K562 (cell line): ENCODE results near the gene AK4. TPM values are rescaled to one million over a fixed set of nuclear protein-coding genes. Genes with fewer than 3 reads are reported as not detected.

ENCODE experiments used
- ATAC-seq: fragments of 200-7000 bp; cut with Tn5 transposase; 3 replicates; pipeline ENCODE4 v1.9.1; 2020; ENCODE audit warnings: moderate library complexity
- BruUV-seq: library from RNA; stranded (reverse); fragments of 400-500 nt; replicated peaks from 2 replicates; lab custom pipeline; 2021; lab: Mats Ljungman, UMichigan
- CTCF ChIA-PET: fragments of 300-600 bp; formaldehyde crosslinking; extraction: SDS; loops from one replicate; lab custom pipeline; 2021; ENCODE audit warnings: low intra/inter-chr PET ratio; lab: Yijun Ruan, JAX
- POLR2A ChIA-PET: fragments of 300-600, 350-650 bp; sonication (Branson Sonifier 250); formaldehyde crosslinking; extraction: SDS; loops from one replicate; lab custom pipeline; 2021; ENCODE audit warnings: antibody characterized with exemption, inconsistent platforms; lab: Yijun Ruan, JAX
- DNase-seq, 4 experiments: peaks; one replicate each; pipeline versions ENCODE4 v3.0.0 to v3.0.0-alpha.2; 2011 to 2018; ENCODE audit warnings: low spot score in 3 of 4, mixed read lengths in 3 of 4; ENCODE audit errors: extremely low read depth in 1 of 4
- FAIRE-seq: peaks from 2 replicates; lab custom pipeline; 2011; peaks lifted over from hg19 to GRCh38; lab: Jason Lieb, UNC
- H2AFZ ChIP-seq: 2 replicates; pipeline ENCODE4 v1.6.0; 2011; ENCODE audit warnings: low read depth, low read length, control low read depth, inconsistent platforms
- H3K27ac ChIP-seq: fragments of 200-600 bp; 3 replicates; pipeline ENCODE4 v1.8.0; 2011; ENCODE audit warnings: low read depth, mild to moderate bottlenecking, control low read depth, inconsistent platforms, low read length, moderate library complexity, mixed read lengths; ENCODE audit errors: extremely low read depth
- H3K27me3 ChIP-seq, 2 experiments: fragments of 300-600 bp in 1 of 2; 2 replicates in 1 of 2; 3 replicates in 1 of 2; pipeline versions ENCODE4 v1.6.0 to v1.8.0; 2011; ENCODE audit warnings: inconsistent platforms in 2 of 2, low read length in 2 of 2, mild to moderate bottlenecking in 1 of 2, mixed read lengths in 1 of 2, moderate library complexity in 1 of 2; ENCODE audit not compliant: control insufficient read depth in 2 of 2, insufficient read depth in 2 of 2
- H3K36me3 ChIP-seq: fragments of 300-600 bp; 3 replicates; pipeline ENCODE4 v1.8.0; 2011; ENCODE audit warnings: mild to moderate bottlenecking, low read length, inconsistent platforms; ENCODE audit not compliant: control insufficient read depth, insufficient read depth
- H3K4me1 ChIP-seq, 2 experiments: fragments of 200-600 bp in 1 of 2; replicated peaks in 1 of 2; 2 replicates in 1 of 2; 3 replicates in 1 of 2; pipeline versions ENCODE4 v1.5.1 to v1.8.0; 2011; ENCODE audit warnings: inconsistent platforms in 2 of 2, low read length in 2 of 2, mild to moderate bottlenecking in 1 of 2, mixed read lengths in 1 of 2, moderate library complexity in 1 of 2; ENCODE audit not compliant: control insufficient read depth in 2 of 2, insufficient read depth in 2 of 2
- H3K4me2 ChIP-seq: 2 replicates; pipeline ENCODE4 v1.6.1; 2011; ENCODE audit warnings: low read length, control low read depth, inconsistent platforms, mixed read lengths; ENCODE audit not compliant: insufficient read depth
- H3K4me3 ChIP-seq: fragments of 200-600 bp; sonication (generic), shearing (Covaris generic); 2 replicates; pipeline ENCODE4 v1.5.1; 2016; ENCODE audit warnings: control low read depth, inconsistent platforms
- H3K79me2 ChIP-seq: fragments of 200-600 bp; 3 replicates; pipeline ENCODE4 v1.8.0; 2011; ENCODE audit warnings: low read length, inconsistent platforms; ENCODE audit not compliant: control insufficient read depth, insufficient read depth
- H3K9ac ChIP-seq, 2 experiments: 2 replicates each; pipeline versions ENCODE4 v1.6.0 to v1.6.1; 2011; ENCODE audit warnings: low read depth in 2 of 2, low read length in 2 of 2, control low read depth in 1 of 2, inconsistent platforms in 1 of 2, mild to moderate bottlenecking in 1 of 2, mixed read lengths in 1 of 2; ENCODE audit not compliant: insufficient read depth in 1 of 2
- H3K9me1 ChIP-seq: one replicate; pipeline ENCODE4 v1.6.0; 2011; ENCODE audit warnings: inconsistent platforms, mild to moderate bottlenecking, low read length, moderate library complexity; ENCODE audit not compliant: control insufficient read depth, insufficient read depth
- H3K9me3 ChIP-seq: replicated peaks from 2 replicates; pipeline ENCODE4 v1.5.1; 2011; ENCODE audit warnings: low read depth, low read length, inconsistent platforms; ENCODE audit not compliant: control insufficient read depth, insufficient read depth
- H4K20me1 ChIP-seq: replicated peaks from 2 replicates; pipeline ENCODE4 v1.6.1; 2011; ENCODE audit warnings: low read length, inconsistent platforms, mixed read lengths; ENCODE audit not compliant: control insufficient read depth, insufficient read depth
- BCOR ChIP-seq: fragments of 450-650 bp; IDR thresholded peaks from 2 replicates; pipeline ENCODE4 v1.6.1; 2016
- MLLT1 ChIP-seq, 2 experiments: fragments of 450-650 bp; IDR thresholded peaks; 2 replicates each; pipeline ENCODE4 v1.6.1; 2016
- RBM25 ChIP-seq: fragments of 200-400 bp; formaldehyde crosslinking; IDR thresholded peaks from 2 replicates; pipeline ENCODE4 v1.6.1; 2018; ENCODE audit warnings: low read length, low read depth, moderate library complexity; ENCODE audit not compliant: severe bottlenecking
- ZNF146 ChIP-seq: IDR thresholded peaks from one replicate; pipeline ENCODE4 v1.6.1; 2018; ENCODE audit warnings: missing compliant biosample characterization; ENCODE audit not compliant: unreplicated experiment
- ZNF347 ChIP-seq: fragments of 450-650 bp; formaldehyde crosslinking; IDR thresholded peaks from 2 replicates; pipeline ENCODE4 v1.4.0; 2020; ENCODE audit warnings: low read depth, mild to moderate bottlenecking, moderate library complexity
- WGBS: fragments of 100-300 bp; shearing (Covaris generic); methylation state at CpG from one replicate; pipeline ENCODE4 v1.1.6; 2016; ENCODE audit warnings: low coverage, mixed read lengths; ENCODE audit not compliant: insufficient coverage; ENCODE audit errors: missing lambda C conversion rate; 5-methylcytosine and 5-hydroxymethylcytosine counted together
- in situ Hi-C: fragments of 300-500 bp; cut with MboI; formaldehyde crosslinking; loops from 4 replicates; pipeline ENCODE4 v1.15.0; 2018; ENCODE audit warnings: inconsistent platforms, mixed read lengths
- intact Hi-C: fragments of 100-400 bp; cut with micrococcal nuclease; formaldehyde crosslinking; loops from 2 replicates; pipeline ENCODE4 v1.14.2; 2022
- polyA plus RNA-seq, 8 experiments: library from polyadenylated mRNA; depleted of rRNA in 4 of 8; stranded (reverse) in 5 of 8; unstranded in 3 of 8; fragments of >200 nt; fragmentation: Nextera tagmentation in 2 of 8; fragmentation: Illumina TruSeq in 1 of 8; extraction: Ambion mirVana in 2 of 8; extraction: Trizol in 1 of 8; gene quantifications; 2 replicates each; pipeline versions ENCODE4 v1.2.1 to v1.2.3, GENCODE V29; 2011 to 2014; ENCODE audit warnings: inconsistent platforms in 1 of 8, missing spikeins in 1 of 8
- total RNA-seq, 7 experiments: library from RNA; depleted of rRNA in 6 of 7; stranded (reverse); fragments of >200 nt in 6 of 7; fragmentation: Illumina TruSeq in 2 of 7; extraction: Trizol in 2 of 7; gene quantifications; 2 replicates each; pipeline versions ENCODE4 v1.2.1 to v1.2.3, GENCODE V29; 2011 to 2021; ENCODE audit warnings: low replicate concordance in 1 of 7
- TF ChIP-seq, protein P1 (sequence below): sonication (generic); formaldehyde crosslinking; IDR thresholded peaks from 2 replicates; pipeline ENCODE4 v1.8.0; 2022; ENCODE audit warnings: mild to moderate bottlenecking, missing genetic modification reagents
- TF ChIP-seq, protein P2 (sequence below), 2 experiments: IDR thresholded peaks; 2 replicates each; pipeline ENCODE4 v1.6.1; 2012; ENCODE audit warnings: improper control_type of control experiment in 2 of 2, low read depth in 2 of 2, low read length in 2 of 2, borderline replicate concordance in 1 of 2

AK4 gene
- total and polyA plus RNA-seq, 9 of the 15 experiments (the other 6 are each of a cell fraction or from before 2014, with no cell fraction given): 10.4 to 96.6 (median 21.5) TPM

DNA sequence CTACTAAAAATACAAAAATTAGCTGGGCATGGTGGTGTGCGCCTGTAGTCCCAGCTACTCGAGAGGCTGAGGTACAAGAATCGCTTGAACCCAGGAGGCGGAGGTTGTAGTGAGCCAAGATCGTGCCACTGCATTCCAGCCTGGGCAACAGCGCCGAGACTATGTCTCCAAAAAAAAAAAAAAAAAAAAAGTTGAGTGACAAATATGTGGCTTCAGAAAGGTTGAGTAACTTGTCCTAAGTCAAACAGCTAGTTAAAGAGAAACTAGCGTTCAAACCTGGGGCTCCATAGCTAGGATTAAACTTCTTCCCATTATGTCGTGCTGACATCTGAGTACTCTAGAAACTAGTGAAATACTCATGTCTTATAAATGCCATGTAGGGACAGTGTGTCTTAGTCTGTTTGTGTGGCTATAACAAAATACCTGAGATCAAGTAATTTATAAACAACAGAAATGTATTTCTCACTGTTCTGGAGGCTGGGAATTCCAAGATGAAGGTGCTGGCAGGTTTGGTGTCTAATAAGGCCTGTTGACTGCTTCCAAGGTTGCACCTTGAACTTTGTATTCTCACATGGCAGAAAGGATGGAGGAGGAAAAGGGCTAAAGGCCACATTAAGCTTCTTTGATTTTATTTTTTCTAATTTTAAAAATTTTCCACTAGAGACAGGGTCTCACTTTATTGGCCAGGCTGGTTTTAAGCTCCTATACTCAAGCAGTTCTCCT is 12.0 kb downstream of the AK4 start:
- H3K79me2 ChIP-seq: peaks cover 70% of the 10 kb centered on the region
- FAIRE-seq: no peak
- 89% methylated on average over 8 of the region's 9 CpGs for WGBS

More for the DNA sequence above, 12.0 kb downstream of the AK4 start:
- no peaks in the 10 kb centered on the region for H3K36me3 ChIP-seq
- H4K20me1 ChIP-seq: no peaks in the 10 kb centered on the region
- no peaks in the 10 kb centered on the region for H3K27me3 ChIP-seq
- no peak overlapping the region for H3K27ac ChIP-seq
- no peak overlapping the region for H2AFZ ChIP-seq
- in situ Hi-C loops: no loop called here
- DNase-seq (no peak), ATAC-seq (no peak)
- BruUV-seq: no TSS peak
- ChIA-PET POLR2A (interaction anchor here (1.0 to 3.9 kb wide), 6 partner anchors 7 to 58 kb away, joined by 3 to 22 read pairs (median 8); partner anchors contain the start of gene AK4), CTCF (no interaction called here)
- peaks cover 0 to 38% of the 10 kb centered on the region in 2 experiments; a peak in 4 of 5 replicates for H3K4me1 ChIP-seq
- TF ChIP-seq, protein P1, sequence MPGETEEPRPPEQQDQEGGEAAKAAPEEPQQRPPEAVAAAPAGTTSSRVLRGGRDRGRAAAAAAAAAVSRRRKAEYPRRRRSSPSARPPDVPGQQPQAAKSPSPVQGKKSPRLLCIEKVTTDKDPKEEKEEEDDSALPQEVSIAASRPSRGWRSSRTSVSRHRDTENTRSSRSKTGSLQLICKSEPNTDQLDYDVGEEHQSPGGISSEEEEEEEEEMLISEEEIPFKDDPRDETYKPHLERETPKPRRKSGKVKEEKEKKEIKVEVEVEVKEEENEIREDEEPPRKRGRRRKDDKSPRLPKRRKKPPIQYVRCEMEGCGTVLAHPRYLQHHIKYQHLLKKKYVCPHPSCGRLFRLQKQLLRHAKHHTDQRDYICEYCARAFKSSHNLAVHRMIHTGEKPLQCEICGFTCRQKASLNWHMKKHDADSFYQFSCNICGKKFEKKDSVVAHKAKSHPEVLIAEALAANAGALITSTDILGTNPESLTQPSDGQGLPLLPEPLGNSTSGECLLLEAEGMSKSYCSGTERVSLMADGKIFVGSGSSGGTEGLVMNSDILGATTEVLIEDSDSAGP (CRISPR knock-in tag): 0 out of 2 replicates have a peak, but pooled peaks have one; percentile 20
- TF ChIP-seq, protein P2, sequence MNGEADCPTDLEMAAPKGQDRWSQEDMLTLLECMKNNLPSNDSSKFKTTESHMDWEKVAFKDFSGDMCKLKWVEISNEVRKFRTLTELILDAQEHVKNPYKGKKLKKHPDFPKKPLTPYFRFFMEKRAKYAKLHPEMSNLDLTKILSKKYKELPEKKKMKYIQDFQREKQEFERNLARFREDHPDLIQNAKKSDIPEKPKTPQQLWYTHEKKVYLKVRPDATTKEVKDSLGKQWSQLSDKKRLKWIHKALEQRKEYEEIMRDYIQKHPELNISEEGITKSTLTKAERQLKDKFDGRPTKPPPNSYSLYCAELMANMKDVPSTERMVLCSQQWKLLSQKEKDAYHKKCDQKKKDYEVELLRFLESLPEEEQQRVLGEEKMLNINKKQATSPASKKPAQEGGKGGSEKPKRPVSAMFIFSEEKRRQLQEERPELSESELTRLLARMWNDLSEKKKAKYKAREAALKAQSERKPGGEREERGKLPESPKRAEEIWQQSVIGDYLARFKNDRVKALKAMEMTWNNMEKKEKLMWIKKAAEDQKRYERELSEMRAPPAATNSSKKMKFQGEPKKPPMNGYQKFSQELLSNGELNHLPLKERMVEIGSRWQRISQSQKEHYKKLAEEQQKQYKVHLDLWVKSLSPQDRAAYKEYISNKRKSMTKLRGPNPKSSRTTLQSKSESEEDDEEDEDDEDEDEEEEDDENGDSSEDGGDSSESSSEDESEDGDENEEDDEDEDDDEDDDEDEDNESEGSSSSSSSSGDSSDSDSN (IDR thresholded peaks at IDR 0.05; ENCODE audit: borderline replicate concordance in 1 of 2, low read depth in 2 of 2, low read length in 2 of 2): no peak
- TF ChIP-seq BCOR (peak; percentile 61; the same call in 1 of the 2 replicates), ZNF347 (CRISPR knock-in tag) (no peak), ZNF146 (CRISPR knock-in tag) (no peak), MLLT1 (IDR thresholded peaks at IDR 0.05) (0 out of 4 replicates have a peak, but pooled peaks of 1 of the 2 experiments have one; percentile 25), RBM25 (peak; percentile 20)
- no peaks in the 10 kb centered on the region for H3K9me3 ChIP-seq
- no peak overlapping the region for H3K9ac ChIP-seq
- peaks cover 3% of the 10 kb centered on the region for H3K9me1 ChIP-seq
- H3K4me3 ChIP-seq: no peak overlapping the region
- no peak overlapping the region for H3K4me2 ChIP-seq
- intact Hi-C loops: no loop called here
